ENCODE measurements around the gene MEG3.

GRCh38 chr14:100830681-100831080, 4.8 kb downstream of the MEG3 start:
- TF ChIP-seq POLR2A (IDR thresholded peaks at IDR 0.05): no peak
- TF ChIP-seq CTCF (IDR thresholded peaks at IDR 0.05): no peak

Data from thyroid gland (tissue), 4 donors.